GM12875 (cell line): ENCODE data around the gene GABPB2.

Experiments used
- H3K4me3 ChIP-seq: one replicate; pipeline ENCODE4 v1.5.1; 2011; ENCODE audit warnings: low read depth, low read length, control low read depth
- TF ChIP-seq, protein P1 (sequence below): IDR thresholded peaks from 2 replicates; pipeline ENCODE4 v1.5.1; 2011; ENCODE audit warnings: low read depth, mild to moderate bottlenecking, control low read depth, inconsistent platforms, low read length, moderate library complexity, borderline replicate concordance; ENCODE audit not compliant: insufficient read depth

GABPB2 gene

DNA sequence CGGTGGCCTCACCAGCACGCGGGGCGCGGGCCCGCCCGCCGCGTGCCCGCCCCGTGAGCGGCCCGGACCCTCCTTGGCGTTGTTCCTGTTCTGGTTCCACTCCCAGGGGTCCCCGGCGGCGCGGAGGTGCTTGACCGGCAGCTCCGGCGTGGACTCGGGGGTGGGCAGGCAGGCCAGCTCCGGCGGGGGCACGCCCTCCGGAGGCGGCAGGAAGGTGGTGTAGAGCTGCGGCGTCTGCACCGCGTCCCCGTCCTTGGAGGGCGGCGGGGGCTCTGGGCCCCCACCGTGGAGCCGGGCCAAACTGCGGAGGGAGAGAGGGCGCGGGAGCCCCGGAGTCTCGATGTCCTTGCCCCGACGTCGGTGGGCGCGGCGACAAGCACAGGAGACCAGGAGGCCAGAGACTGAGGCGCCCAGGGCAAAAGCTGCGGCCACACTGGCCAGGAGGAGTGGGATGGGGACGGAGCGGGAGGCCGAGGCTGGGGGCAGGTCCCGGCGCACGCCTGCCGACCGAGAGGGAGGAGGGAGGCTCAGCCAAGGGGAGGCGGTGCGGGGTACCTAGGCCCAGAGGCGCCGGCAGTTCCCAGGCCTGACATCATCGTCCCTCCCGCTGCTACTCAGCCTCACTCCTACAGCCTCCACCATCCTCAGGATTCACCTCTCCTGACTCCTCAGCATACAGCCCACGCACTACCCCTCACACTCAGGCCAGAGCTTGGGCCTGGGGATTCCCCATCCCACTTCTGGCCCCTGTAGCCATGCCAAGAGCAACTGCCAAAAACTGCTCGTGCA is 62.7 kb downstream of the GABPB2 start:
- no peak overlapping the region for H3K4me3 ChIP-seq
- TF ChIP-seq, protein P1, sequence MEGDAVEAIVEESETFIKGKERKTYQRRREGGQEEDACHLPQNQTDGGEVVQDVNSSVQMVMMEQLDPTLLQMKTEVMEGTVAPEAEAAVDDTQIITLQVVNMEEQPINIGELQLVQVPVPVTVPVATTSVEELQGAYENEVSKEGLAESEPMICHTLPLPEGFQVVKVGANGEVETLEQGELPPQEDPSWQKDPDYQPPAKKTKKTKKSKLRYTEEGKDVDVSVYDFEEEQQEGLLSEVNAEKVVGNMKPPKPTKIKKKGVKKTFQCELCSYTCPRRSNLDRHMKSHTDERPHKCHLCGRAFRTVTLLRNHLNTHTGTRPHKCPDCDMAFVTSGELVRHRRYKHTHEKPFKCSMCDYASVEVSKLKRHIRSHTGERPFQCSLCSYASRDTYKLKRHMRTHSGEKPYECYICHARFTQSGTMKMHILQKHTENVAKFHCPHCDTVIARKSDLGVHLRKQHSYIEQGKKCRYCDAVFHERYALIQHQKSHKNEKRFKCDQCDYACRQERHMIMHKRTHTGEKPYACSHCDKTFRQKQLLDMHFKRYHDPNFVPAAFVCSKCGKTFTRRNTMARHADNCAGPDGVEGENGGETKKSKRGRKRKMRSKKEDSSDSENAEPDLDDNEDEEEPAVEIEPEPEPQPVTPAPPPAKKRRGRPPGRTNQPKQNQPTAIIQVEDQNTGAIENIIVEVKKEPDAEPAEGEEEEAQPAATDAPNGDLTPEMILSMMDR, result no peak

GRCh38 chr1:151134396-151134795 is 63.8 kb downstream of the GABPB2 start:
- TF ChIP-seq, protein P1, result no peak
- H3K4me3 ChIP-seq, result no peak overlapping the region

GRCh38 chr1:151134991-151135390 is 64.4 kb downstream of the GABPB2 start:
- TF ChIP-seq, protein P1, result no peak
- no peak overlapping the region for H3K4me3 ChIP-seq

DNA sequence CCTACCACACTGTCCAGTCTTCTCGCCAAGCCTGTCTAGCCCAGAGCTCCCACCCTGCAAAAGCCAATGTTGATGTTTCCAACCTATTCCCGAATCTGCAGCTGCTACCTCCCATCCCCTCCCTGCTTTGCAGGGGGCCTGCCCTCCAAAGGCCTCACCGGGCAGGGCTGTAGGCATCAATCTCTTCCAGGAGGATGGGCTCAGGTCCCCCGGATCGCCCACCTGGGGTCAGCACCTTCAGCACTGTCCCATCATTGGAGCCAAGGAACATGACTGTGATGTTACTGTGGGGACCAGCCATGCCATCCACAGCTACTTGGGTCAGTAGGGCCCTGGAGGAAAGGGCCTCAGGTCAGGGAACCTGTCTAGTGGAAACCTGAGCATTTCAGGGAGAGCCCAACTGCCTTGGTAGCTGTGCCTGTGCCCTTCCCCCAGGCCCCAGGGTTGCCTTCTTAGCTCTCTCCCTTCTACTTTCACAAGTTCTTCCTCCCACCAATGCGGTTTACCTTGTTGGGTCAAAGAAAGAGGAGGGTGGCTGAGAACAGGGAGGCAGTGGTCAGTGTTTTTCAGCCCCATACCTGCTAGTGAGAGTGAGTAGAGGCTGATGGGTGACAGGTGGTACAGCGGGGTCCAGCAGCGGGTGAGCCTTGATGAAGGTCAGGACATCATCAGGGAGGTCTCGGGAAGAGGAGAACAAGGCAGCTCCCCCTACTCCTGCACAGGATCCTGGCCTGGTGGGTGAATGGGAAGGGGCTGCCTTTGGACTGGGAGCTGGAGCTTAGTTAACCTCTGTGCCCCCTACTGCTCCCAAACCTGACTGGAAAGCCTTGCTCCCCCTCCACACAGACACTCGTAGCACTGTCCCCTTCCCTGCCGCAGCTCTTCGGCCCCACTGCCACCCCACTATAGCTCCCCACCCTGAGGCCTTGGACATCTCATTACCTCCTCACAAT is 65.1 kb downstream of the GABPB2 start:
- no peak overlapping the region for H3K4me3 ChIP-seq
- TF ChIP-seq, protein P1, result no peak

DNA sequence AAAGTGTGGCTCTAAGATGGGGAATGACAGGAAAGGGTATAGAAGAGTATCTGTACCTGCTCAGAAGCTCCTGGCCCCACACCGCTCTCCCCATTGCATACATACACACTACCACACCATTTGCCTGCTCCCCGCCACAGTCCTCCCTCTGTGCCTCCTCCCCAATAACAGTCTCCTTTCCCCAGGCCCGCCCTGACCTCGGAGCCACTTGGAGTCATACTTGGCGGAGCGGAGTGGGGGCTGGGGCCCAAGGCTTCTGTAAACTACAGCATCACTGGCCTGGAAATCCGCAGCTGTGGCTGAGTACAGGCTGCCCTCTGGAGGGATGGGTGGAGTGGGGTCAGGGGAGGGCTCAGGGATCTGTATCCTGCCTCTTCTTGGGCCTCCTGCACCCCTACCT is 67.2 kb downstream of the GABPB2 start:
- no peak overlapping the region for H3K4me3 ChIP-seq
- TF ChIP-seq, protein P1, result no peak

GRCh38 chr1:151142411-151143056 is 72.0 kb downstream of the GABPB2 start:
- TF ChIP-seq, protein P1, result no peak
- no peak overlapping the region for H3K4me3 ChIP-seq
